Neural cell (in vitro differentiated cells): ENCODE results near the gene RGS17. TPM values are rescaled to one million over a fixed set of nuclear protein-coding genes. Genes with fewer than 3 reads are reported as not detected.

Experiments
- H2AFZ ChIP-seq: fragments of 200-600, 300-800 bp; sonication (generic), shearing (Covaris generic); 2 replicates; pipeline ENCODE4 v1.6.0; 2014; ENCODE audit warnings: low read depth, mild to moderate bottlenecking, antibody characterized with exemption, low read length, moderate library complexity
- H3F3A ChIP-seq: fragments of 200-600 bp; shearing (Covaris generic); 2 replicates; pipeline ENCODE4 v1.6.1; 2016; ENCODE audit warnings: mild to moderate bottlenecking, moderate library complexity, mixed read lengths, antibody characterized with exemption, low read length; ENCODE audit not compliant: insufficient read depth, poor library complexity, severe bottlenecking
- H3K27ac ChIP-seq: fragments of 200-600, 300-800 bp; sonication (generic), shearing (Covaris generic); 2 replicates; pipeline ENCODE4 v1.5.1; 2014; ENCODE audit warnings: mild to moderate bottlenecking, low read length, moderate library complexity
- H3K27me3 ChIP-seq: fragments of 300-800, 200-600 bp; sonication (generic), shearing (Covaris generic); 2 replicates; pipeline ENCODE4 v1.6.0; 2014; ENCODE audit warnings: mild to moderate bottlenecking, low read depth, low read length, moderate library complexity; ENCODE audit not compliant: insufficient read depth
- H3K36me3 ChIP-seq: fragments of 300-800, 200-600 bp; sonication (generic), shearing (Covaris generic); 2 replicates; pipeline ENCODE4 v1.5.1; 2014; ENCODE audit warnings: mild to moderate bottlenecking, antibody characterized with exemption, low read length, moderate library complexity; ENCODE audit not compliant: insufficient read depth
- H3K4me2 ChIP-seq: fragments of 300-800, 200-600 bp; sonication (generic), shearing (Covaris generic); 2 replicates; pipeline ENCODE4 v1.6.0; 2014; ENCODE audit warnings: mild to moderate bottlenecking, low read length
- H3K4me3 ChIP-seq: fragments of 300-800, 200-600 bp; sonication (generic), shearing (Covaris generic); 2 replicates; pipeline ENCODE4 v1.5.1; 2014; ENCODE audit warnings: mild to moderate bottlenecking, low read length, moderate library complexity
- H3K79me2 ChIP-seq: fragments of 200-600 bp; shearing (Covaris generic); replicated peaks from 2 replicates; pipeline ENCODE4 v1.6.0; 2014; ENCODE audit warnings: mild to moderate bottlenecking, low read length, moderate library complexity; ENCODE audit not compliant: insufficient read depth
- H3K9ac ChIP-seq: fragments of 300-800, 200-600 bp; sonication (generic), shearing (Covaris generic); 2 replicates; pipeline ENCODE4 v1.6.1; 2016; ENCODE audit warnings: mild to moderate bottlenecking, low read length, mixed read lengths
- H3K9me2 ChIP-seq: fragments of 200-600 bp; shearing (Covaris generic); 2 replicates; pipeline ENCODE4 v1.6.1; 2016; ENCODE audit warnings: mild to moderate bottlenecking, low read length, mixed read lengths; ENCODE audit not compliant: insufficient read depth
- H3K9me3 ChIP-seq: fragments of 200-600, 300-800 bp; sonication (generic), shearing (Covaris generic); 2 replicates; pipeline ENCODE4 v1.6.1; 2016; ENCODE audit warnings: mild to moderate bottlenecking, mixed run types, low read length, moderate library complexity, mixed read lengths
- H4K20me1 ChIP-seq: fragments of 200-600 bp; shearing (Covaris generic); 2 replicates; pipeline ENCODE4 v1.6.1; 2016; ENCODE audit warnings: mild to moderate bottlenecking, mixed run types; ENCODE audit not compliant: insufficient read depth
- CTCF ChIP-seq: fragments of 450-650 bp; IDR thresholded peaks from 2 replicates; pipeline ENCODE4 v1.5.1; 2014; ENCODE audit warnings: antibody characterized with exemption, mild to moderate bottlenecking, moderate library complexity; ENCODE audit not compliant: poor library complexity, severe bottlenecking
- EP300 ChIP-seq: fragments of 450-650 bp; conservative IDR thresholded peaks from 2 replicates; pipeline ENCODE4 v1.6.1; 2014; ENCODE audit warnings: antibody characterized with exemption, mild to moderate bottlenecking, moderate library complexity; ENCODE audit not compliant: poor library complexity, severe bottlenecking
- EZH2 ChIP-seq: fragments of 200-600, 300-800 bp; shearing (Covaris generic), sonication (generic); IDR thresholded peaks from 2 replicates; pipeline ENCODE4 v1.6.1; 2014; ENCODE audit warnings: antibody characterized with exemption, low read length, borderline replicate concordance, mild to moderate bottlenecking; ENCODE audit not compliant: insufficient read depth, poor library complexity, severe bottlenecking
- MXI1 ChIP-seq: fragments of 450-650 bp; conservative IDR thresholded peaks from 2 replicates; pipeline ENCODE4 v1.6.1; 2014; ENCODE audit warnings: antibody characterized with exemption, mild to moderate bottlenecking; ENCODE audit not compliant: poor library complexity, severe bottlenecking
- POLR2AphosphoS5 ChIP-seq: IDR thresholded peaks from 2 replicates; pipeline ENCODE4 v1.6.1; 2012
- RAD21 ChIP-seq: fragments of 450-650 bp; conservative IDR thresholded peaks from 2 replicates; pipeline ENCODE4 v1.6.1; 2014; ENCODE audit warnings: antibody characterized with exemption, mild to moderate bottlenecking, moderate library complexity
- SMC3 ChIP-seq: fragments of 450-650 bp; conservative IDR thresholded peaks from 2 replicates; pipeline ENCODE4 v1.6.1; 2014; ENCODE audit warnings: antibody characterized with exemption, mild to moderate bottlenecking, moderate library complexity; ENCODE audit not compliant: poor library complexity
- TAF1 ChIP-seq: IDR thresholded peaks from 2 replicates; pipeline ENCODE4 v1.6.1; 2012; ENCODE audit warnings: low read depth
- polyA plus RNA-seq: library from polyadenylated mRNA; depleted of rRNA; stranded (reverse); fragments of >200 nt; gene quantifications from 2 replicates; pipeline ENCODE4 v1.2.3, GENCODE V29; 2014
- TF ChIP-seq, protein P1 (sequence below): IDR thresholded peaks from 2 replicates; pipeline ENCODE4 v1.6.1; 2012; ENCODE audit warnings: borderline replicate concordance

Gene RGS17
- polyA plus RNA-seq, 1 donor from 2014 or later: 44.9 TPM

GRCh38 chr6:153092082-153093013, 38.7 kb downstream of the RGS17 start:
- Histone ChIP-seq H3K4me2 (no peak overlapping the region), H3K9ac (no peak overlapping the region), H3K9me2 (no peaks in the 10 kb centered on the region), H3K27me3 (no peaks in the 10 kb centered on the region), H2AFZ (no peak overlapping the region), H3K9me3 (no peaks in the 10 kb centered on the region), H3K36me3 (no peaks in the 10 kb centered on the region), H3F3A (no peaks in the 10 kb centered on the region), H3K4me3 (no peak overlapping the region), H4K20me1 (no peaks in the 10 kb centered on the region), H3K79me2 (no peaks in the 10 kb centered on the region), H3K27ac (no peak overlapping the region)
- TF ChIP-seq, protein P1, sequence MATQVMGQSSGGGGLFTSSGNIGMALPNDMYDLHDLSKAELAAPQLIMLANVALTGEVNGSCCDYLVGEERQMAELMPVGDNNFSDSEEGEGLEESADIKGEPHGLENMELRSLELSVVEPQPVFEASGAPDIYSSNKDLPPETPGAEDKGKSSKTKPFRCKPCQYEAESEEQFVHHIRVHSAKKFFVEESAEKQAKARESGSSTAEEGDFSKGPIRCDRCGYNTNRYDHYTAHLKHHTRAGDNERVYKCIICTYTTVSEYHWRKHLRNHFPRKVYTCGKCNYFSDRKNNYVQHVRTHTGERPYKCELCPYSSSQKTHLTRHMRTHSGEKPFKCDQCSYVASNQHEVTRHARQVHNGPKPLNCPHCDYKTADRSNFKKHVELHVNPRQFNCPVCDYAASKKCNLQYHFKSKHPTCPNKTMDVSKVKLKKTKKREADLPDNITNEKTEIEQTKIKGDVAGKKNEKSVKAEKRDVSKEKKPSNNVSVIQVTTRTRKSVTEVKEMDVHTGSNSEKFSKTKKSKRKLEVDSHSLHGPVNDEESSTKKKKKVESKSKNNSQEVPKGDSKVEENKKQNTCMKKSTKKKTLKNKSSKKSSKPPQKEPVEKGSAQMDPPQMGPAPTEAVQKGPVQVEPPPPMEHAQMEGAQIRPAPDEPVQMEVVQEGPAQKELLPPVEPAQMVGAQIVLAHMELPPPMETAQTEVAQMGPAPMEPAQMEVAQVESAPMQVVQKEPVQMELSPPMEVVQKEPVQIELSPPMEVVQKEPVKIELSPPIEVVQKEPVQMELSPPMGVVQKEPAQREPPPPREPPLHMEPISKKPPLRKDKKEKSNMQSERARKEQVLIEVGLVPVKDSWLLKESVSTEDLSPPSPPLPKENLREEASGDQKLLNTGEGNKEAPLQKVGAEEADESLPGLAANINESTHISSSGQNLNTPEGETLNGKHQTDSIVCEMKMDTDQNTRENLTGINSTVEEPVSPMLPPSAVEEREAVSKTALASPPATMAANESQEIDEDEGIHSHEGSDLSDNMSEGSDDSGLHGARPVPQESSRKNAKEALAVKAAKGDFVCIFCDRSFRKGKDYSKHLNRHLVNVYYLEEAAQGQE: no peak
- no peak for TF ChIP-seq POLR2AphosphoS5
- TF ChIP-seq EZH2: no peak
- TF ChIP-seq MXI1: no peak
- no peak for TF ChIP-seq TAF1
- no peak for TF ChIP-seq CTCF
- no peak for TF ChIP-seq RAD21
- TF ChIP-seq SMC3: no peak
- no peak for TF ChIP-seq EP300

- no peak for TF ChIP-seq POLR2AphosphoS5
- TF ChIP-seq EP300: no peak
- no peak for TF ChIP-seq CTCF
- TF ChIP-seq, protein P1: no peak
- TF ChIP-seq EZH2: no peak
- H4K20me1 ChIP-seq: no peaks in the 10 kb centered on the region
- no peaks in the 10 kb centered on the region for H3K79me2 ChIP-seq
- no peaks in the 10 kb centered on the region for H3K27me3 ChIP-seq
- no peak overlapping the region for H3K9ac ChIP-seq
- H3K36me3 ChIP-seq: no peaks in the 10 kb centered on the region
- H3F3A ChIP-seq: no peaks in the 10 kb centered on the region
- H2AFZ ChIP-seq: no peak overlapping the region
- H3K27ac ChIP-seq: no peak overlapping the region
- H3K4me3 ChIP-seq: no peak overlapping the region
- H3K9me3 ChIP-seq: no peaks in the 10 kb centered on the region
- H3K9me2 ChIP-seq: no peaks in the 10 kb centered on the region
- no peak overlapping the region for H3K4me2 ChIP-seq
These were observed 40.7 kb downstream of the RGS17 start for GRCh38 chr6:153090241-153090930.
